Activated CD8-positive, alpha-beta memory T cell treated with anti-CD3 and anti-CD28 coated beads for 4 hours (primary cell): ENCODE measurements around the gene BMPR1B.
A peak's percentile ranks its signal among the peaks of the same experiment; 100 is the strongest.
"Not testable (repeated sequence)": the region's sequence is repeated elsewhere in the genome, so short reads cannot be mapped to it uniquely, and the experiment has no call there.

Experiments
- DNase-seq, 2 donors: peaks; one replicate each; pipeline ENCODE4 v3.0.0-alpha.2; 2020; ENCODE audit warnings: low read depth in 2 of 2

Gene BMPR1B

DNA sequence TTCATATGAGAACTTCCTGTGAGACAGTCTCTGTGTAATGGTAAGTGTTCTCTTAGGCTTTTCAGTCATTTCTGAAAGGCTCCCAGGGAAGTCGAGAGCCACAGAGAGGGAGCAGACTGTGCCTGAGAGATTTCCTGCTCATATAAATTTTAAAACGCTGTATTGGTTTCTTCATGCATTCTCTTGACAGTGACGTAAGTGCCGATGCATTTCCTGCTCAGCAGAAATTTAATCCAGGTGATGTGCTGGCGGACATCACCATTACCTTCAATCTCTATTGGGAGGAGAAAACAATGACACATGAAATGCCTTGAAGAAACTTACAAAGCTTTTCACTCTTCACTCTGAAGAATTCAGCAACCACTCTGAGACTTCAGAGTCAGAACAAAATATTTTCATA, 383.6 kb downstream of the BMPR1B start:
- DNase-seq: no peak

DNA sequence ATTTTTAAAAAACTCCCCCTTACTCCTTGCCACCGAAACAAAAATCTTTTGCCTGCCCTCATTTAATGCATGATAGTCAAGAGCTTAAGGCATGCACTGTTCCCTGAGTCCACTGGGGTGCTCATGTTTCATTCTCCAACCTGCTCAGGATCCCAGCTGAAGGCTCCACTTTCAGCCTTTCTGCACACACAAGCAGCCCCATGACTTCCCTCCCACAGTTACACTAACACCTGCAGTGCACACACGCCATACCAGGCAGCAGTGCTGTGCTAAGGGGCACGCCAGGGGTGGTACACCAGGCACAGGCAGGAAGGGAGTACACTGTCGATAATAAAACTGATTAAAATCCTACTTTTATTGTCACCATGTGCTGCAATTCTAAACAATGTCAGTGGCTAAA, 385.2 kb downstream of the BMPR1B start:
- DNase-seq: no peak

DNA sequence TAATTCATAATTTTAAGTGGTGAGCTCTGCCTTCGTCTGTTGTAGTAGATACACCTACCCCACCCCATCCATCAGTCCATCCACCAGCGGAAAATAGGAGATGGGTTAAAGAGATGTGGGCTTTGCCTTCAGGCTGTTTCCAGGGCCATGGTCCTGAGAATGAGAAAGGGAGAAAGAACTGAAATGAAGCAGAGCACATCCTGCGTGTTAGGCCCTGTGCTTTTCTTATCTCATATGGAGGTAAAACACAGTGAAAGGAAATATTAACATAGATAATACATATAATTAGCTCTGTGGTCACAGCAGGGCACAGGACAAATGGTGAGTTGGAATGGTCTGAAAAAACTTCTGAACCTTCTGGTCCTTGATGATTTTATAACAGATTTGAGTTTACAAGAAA, 393.5 kb downstream of the BMPR1B start:
- no peak for DNase-seq

GRCh38 chr4:95153182-95153581, 395.4 kb downstream of the BMPR1B start:
- no peak for DNase-seq

GRCh38 chr4:95155759-95156451, 398.1 kb downstream of the BMPR1B start:
- DNase-seq: no peak

DNA sequence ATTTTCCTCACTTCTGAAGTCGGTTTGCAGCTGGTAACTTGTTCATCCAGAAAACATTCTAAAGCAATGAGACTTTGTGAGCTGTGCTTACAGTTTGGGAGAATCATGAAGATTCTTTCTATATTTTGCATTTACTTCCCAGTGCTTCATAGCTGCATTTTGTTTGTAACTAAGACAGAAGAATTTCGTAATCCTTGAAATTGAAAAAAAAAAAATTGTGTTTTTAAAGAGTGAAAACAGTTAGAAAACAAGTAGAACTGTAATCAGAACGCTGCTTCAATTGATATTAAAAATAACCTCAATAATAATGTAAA, 398.7 kb downstream of the BMPR1B start:
- DNase-seq: no peak

DNA sequence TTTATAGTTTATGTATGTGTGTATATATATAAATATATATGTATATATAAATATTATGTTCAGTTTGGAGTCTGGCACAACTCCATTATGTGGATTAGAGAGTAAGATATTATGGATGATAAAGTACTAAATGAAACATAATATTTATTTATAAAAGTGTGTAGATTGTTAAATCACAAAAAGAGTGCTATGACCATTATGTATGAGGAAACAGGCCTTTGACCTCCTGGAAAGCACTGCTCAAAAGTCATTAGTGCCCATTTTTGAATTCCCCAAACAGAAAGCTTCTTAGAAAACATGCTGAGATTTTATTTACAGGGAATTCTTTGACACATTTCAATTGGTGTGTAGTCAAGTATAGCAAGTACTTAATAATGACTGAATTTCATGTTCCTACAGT, 399.8 kb downstream of the BMPR1B start:
- DNase-seq: no peak

GRCh38 chr4:95158045-95158444, 400.3 kb downstream of the BMPR1B start:
- no peak for DNase-seq

DNA sequence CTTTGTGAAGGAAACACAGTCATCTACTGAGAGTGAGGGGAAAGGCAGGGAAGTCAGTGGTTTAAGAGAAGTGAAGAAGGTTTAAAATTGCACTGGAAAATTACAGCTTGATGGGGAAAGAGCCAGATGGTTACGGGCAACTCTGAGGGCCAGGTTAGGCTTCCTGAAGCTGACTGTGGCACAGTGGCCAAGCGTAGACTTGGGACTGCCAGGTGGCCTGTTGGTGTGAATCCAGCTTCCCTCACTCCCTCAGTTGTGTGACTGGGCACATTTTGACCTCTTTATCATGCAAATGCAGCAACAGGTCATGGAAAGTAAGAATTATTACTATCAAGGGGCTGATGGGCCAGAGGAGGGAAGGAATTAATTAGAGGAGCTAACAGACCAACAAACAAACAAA, 400.9 kb downstream of the BMPR1B start:
- no peak for DNase-seq

DNA sequence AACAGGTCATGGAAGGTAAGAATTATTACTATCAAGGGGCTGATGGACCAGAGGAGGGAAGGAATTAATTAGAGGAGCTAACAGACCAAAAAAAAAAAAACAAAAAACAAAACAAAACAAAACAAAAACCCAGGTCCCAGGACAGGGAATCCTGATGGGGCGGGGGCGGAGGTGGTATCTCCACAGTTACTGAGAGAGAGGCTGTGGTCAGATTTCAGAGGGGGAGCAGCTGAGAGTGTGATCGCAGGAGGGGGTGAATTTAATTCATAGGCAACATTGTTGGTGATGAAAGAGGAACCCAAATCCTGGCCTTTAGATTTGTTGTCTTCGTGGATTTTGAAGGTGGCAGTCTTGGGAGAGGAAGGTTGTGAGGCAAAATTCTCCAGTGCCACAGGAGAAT, 401.6 kb downstream of the BMPR1B start:
- no peak for DNase-seq

GRCh38 chr4:95161781-95162469, 404.2 kb downstream of the BMPR1B start:
- no peak for DNase-seq

- no peak for DNase-seq
Measured at GRCh38 chr4:95162867-95163266, 405.1 kb downstream of the BMPR1B start.

- peak in 1 of 2 donors; percentile 5 for DNase-seq
Measured at GRCh38 chr4:95165926-95166524, 408.3 kb downstream of the BMPR1B start.

DNA sequence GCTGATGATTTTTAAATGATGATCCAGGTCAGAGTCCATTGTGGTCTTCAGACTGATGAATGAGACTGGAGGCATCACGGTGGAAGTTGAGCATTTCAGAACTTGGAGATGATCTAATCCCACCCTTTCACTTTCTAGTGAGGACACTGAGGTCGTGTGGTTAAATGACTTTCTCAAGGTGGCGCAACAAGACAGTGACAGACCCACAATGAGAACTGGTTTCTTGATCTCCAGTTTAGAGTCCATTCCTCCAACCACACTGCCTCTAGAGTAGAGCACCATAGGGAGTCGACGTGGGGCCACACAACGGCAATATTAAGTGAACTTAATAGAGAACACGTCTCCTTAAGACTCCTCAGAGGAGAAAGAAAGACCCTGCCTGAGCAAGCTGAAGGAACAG, 410.1 kb downstream of the BMPR1B start:
- no peak for DNase-seq

DNA sequence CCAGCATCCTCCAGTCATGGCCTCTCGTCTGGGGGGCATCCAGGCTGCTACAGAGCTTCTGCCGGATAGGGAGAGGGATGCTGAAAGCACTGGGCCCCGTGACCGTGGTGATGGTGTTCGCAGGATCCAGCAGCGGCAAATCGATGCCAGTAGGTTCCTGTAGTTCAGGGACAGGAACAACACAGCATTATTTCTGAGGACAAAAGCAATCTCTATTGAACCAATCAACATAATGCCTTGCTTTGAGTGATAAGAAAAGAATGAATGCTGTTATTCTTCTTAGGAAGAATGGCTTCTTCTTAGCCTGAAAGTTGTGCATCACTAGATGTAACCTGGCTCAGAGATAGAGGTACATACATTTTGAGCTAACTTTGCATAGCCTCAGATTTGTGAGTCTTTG, 412.4 kb downstream of the BMPR1B start:
- DNase-seq: no peak

DNA sequence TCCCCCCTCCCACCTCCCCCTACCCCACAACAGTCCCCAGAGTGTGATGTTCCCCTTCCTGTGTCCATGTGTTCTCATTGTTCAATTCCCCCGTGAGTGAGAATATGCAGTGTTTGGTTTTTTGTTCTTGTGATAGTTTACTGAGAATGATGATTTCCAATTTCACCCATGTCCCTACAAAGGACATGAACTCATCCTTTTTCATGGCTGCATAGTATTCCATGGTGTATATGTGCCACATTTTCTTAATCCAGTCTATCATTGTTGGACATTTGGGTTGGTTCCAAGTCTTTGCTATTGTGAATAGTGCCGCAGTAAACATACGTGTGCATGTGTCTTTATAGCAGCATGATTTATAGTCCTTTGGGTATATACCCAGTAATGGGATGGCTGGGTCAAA, 413.6 kb downstream of the BMPR1B start:
- not testable (repeated sequence) for DNase-seq

GRCh38 chr4:95178938-95179337, 421.2 kb downstream of the BMPR1B start:
- DNase-seq: no peak

GRCh38 chr4:95180531-95181242, 422.9 kb downstream of the BMPR1B start:
- no peak for DNase-seq

DNA sequence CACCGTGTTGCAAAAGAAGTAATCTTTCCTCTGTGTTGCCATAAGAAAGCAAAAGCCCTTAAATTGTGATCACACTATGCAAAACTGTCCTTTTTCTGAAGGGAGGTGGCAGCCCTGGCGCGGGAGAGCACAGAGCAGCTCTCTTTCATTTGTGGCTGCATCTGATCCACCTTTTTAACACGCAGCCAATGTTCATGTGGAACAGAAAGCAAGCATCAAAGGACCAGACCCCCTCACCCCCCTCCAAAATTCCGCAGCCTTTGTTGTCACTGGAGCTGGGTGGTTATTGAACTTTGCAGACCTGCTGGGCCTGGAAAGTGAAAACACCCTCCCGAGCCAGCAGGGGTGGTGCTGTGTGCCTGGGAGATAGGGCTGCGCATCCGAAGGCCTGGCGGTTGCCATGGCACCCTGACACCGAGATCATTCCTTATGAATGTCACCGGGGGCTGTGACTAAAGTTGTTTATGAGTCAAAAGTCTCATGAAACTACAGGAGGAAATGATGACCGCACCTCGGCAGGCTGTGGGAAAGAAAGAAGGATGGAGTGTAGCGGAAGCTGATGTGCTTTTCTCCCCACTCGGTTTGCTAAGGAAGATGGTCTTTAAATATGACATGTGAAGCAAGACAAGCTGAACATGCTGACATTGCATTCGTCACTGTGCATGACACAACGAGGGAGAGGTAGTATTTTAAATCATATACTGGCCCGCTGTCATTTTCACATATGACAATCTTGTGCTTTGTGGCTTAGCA, 423.7 kb downstream of the BMPR1B start:
- no peak for DNase-seq

DNA sequence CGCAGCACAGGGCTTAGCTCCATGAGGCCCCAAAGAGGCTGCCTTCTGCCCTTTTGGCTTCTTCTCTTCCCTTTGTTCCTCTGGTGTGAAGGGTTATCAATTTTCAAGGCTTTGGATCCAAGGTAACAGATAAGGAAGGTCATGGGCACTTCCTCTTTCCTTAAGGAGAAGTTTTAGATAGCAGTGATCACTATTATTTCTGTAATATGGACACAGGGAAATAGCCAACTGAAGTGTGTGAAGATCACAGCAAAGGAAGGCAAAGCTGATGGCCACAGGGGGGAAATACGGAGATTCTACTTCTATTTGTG, 424.2 kb downstream of the BMPR1B start:
- no peak for DNase-seq

- DNase-seq: no peak
Measured at GRCh38 chr4:95183656-95184408, 426.1 kb downstream of the BMPR1B start.

- DNase-seq: no peak
Measured at GRCh38 chr4:95186666-95187065, 428.9 kb downstream of the BMPR1B start.
